ENCODE measurements around the gene TRIL. TPM values are rescaled to one million over a fixed set of nuclear protein-coding genes. Genes with fewer than 3 reads are reported as not detected.

The TRIL gene
- total and polyA plus RNA-seq, 8 donors, result 0.92 to 26.1 (median 1.3) TPM; not detected in 1

DNA sequence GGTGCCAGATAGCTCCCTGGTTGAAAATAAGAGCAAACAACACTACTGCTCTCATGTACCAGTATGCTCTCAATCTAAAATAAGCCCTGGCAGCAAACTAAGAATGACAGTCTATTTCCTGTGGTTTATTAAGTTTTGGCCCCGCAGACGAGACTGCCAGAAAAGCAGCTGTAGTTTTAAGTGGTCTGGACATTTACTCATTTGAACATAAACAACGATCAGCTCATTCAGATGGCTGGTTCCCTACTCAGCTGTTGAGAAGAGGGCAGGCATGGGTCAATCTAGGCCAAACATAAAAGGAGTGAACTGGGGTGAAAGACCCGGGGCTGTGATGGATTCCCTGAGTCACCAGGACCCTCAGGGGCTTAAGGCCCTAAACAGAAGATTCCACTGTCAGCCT is 4.5 kb downstream of the TRIL start:
- intact Hi-C loops (cut with DNase I; ENCODE audit: low total_unique reads), result no loop called here
- Histone ChIP-seq H3K27ac (peak overlapping the region in 4 of 5 donors; percentile 22 to 79 (median 26)), H3K36me3 (no peaks in the 10 kb centered on the region), H3K27me3 (peaks cover 0 to 45% (median 28%) of the 10 kb centered on the region in 3 donors), H3K4me1 (peaks cover 32 to 56% (median 48%) of the 10 kb centered on the region in 4 donors), H3K9me3 (no peaks in the 10 kb centered on the region), H3K4me3 (no peak overlapping the region)
- peak in 1 of 3 donors; percentile 63 for TF ChIP-seq POLR2AphosphoS5 (IDR thresholded peaks at IDR 0.05)
- TF ChIP-seq POLR2A (IDR thresholded peaks at IDR 0.05), result no peak
- no peak for TF ChIP-seq EP300 (IDR thresholded peaks at IDR 0.05)
- 24 to 43% (median 37%) methylated on average over 4 of the region's 4 CpGs for WGBS, 5 donors
- DNase-seq, result peak in 1 of 2 donors; percentile 72

DNA sequence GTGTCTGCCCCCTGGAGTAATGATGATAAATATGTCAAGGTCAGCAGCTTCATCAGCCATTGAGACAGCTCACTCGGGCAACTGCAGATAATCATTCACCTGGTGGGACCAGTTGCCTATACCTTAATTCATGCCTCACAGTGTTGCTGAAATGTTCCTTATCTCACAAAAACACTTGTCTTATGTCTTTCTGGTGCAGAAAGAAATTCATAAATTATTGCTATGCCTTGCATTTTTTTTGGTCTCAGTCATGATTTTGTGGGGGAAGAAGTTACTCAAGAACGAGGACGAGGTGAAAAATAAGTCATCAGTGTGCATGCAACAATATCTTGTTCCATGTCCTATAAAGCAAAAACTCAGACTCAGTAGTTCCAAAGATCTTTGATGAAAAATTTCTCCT is 16.0 kb downstream of the TRIL start:
- H3K9me3 ChIP-seq, result no peaks in the 10 kb centered on the region
- H3K4me3 ChIP-seq, result no peak overlapping the region
- no peak overlapping the region for H3K27ac ChIP-seq
- peaks cover 0 to 6% (median 0%) of the 10 kb centered on the region in 3 donors for H3K27me3 ChIP-seq
- H3K36me3 ChIP-seq, result no peaks in the 10 kb centered on the region
- WGBS, 5 donors, result 67 to 82% (median 74%) methylated on average over 3 of the region's 3 CpGs
- DNase-seq, result no peak
- TF ChIP-seq POLR2A (IDR thresholded peaks at IDR 0.05), result no peak
- no peak for TF ChIP-seq EP300 (IDR thresholded peaks at IDR 0.05)
- TF ChIP-seq POLR2AphosphoS5 (IDR thresholded peaks at IDR 0.05), result no peak
- TF ChIP-seq, protein P1, sequence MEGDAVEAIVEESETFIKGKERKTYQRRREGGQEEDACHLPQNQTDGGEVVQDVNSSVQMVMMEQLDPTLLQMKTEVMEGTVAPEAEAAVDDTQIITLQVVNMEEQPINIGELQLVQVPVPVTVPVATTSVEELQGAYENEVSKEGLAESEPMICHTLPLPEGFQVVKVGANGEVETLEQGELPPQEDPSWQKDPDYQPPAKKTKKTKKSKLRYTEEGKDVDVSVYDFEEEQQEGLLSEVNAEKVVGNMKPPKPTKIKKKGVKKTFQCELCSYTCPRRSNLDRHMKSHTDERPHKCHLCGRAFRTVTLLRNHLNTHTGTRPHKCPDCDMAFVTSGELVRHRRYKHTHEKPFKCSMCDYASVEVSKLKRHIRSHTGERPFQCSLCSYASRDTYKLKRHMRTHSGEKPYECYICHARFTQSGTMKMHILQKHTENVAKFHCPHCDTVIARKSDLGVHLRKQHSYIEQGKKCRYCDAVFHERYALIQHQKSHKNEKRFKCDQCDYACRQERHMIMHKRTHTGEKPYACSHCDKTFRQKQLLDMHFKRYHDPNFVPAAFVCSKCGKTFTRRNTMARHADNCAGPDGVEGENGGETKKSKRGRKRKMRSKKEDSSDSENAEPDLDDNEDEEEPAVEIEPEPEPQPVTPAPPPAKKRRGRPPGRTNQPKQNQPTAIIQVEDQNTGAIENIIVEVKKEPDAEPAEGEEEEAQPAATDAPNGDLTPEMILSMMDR (IDR thresholded peaks at IDR 0.05), result no peak
- no peaks in the 10 kb centered on the region for H3K4me1 ChIP-seq
- intact Hi-C loops (cut with DNase I; ENCODE audit: low total_unique reads), result no loop called here

- Histone ChIP-seq H3K36me3 (no peaks in the 10 kb centered on the region), H3K27me3 (peaks cover 0 to 6% (median 0%) of the 10 kb centered on the region in 3 donors), H3K4me3 (no peak overlapping the region), H3K4me1 (no peaks in the 10 kb centered on the region), H3K27ac (no peak overlapping the region), H3K9me3 (no peaks in the 10 kb centered on the region)
- 78 to 92% (median 82%) methylated on average over 5 of the region's 5 CpGs for WGBS, 5 donors
- intact Hi-C loops (cut with DNase I; ENCODE audit: low total_unique reads), result no loop called here
- DNase-seq, result no peak
- TF ChIP-seq, protein P1 (IDR thresholded peaks at IDR 0.05), result no peak
- TF ChIP-seq EP300 (IDR thresholded peaks at IDR 0.05) (no peak), POLR2A (IDR thresholded peaks at IDR 0.05) (no peak), POLR2AphosphoS5 (IDR thresholded peaks at IDR 0.05) (no peak)
Measured at GRCh38 chr7:28941633-28942032, 16.5 kb downstream of the TRIL start.

DNA sequence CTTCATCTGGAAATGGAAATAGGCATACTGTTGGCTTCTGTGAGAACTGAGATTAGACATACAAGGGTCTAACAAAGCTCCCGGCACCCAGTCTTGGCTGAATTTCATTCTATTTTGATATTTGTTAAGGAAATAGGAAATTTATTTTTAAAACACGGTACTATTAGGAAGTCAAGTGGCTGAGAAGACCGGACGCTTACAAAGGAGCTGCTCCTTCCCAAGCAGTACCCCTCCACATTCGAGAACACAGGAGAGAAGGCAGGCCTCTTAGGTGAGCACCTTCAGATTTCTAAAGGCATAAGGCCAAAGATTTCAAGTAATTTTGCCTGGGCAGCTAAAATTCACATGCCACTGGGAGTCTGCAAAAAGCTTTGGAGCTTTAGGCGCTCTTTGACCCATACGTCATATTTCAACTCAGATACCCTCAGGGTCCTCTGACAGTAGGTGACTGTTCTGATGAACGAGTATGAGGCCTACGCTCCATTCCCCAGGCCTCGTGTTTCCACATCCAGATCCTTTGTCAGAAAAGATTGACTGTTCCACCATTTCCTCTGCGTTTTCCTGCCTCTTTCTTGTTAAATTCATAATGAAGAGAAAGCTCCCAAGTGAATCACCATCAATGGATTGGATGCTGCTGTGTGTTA is 17.3 kb downstream of the TRIL start:
- H3K9me3 ChIP-seq, result no peaks in the 10 kb centered on the region
- peaks cover 0 to 6% (median 0%) of the 10 kb centered on the region in 3 donors for H3K27me3 ChIP-seq
- H3K36me3 ChIP-seq, result no peaks in the 10 kb centered on the region
- intact Hi-C loops (cut with DNase I; ENCODE audit: low total_unique reads), result no loop called here
- no peak for DNase-seq
- no peak overlapping the region for H3K4me3 ChIP-seq
- no peaks in the 10 kb centered on the region for H3K4me1 ChIP-seq
- WGBS, 5 donors, result 81 to 89% (median 88%) methylated on average over 11 of the region's 11 CpGs
- H3K27ac ChIP-seq, result no peak overlapping the region
- TF ChIP-seq, protein P1 (IDR thresholded peaks at IDR 0.05), result no peak
- no peak for TF ChIP-seq POLR2AphosphoS5 (IDR thresholded peaks at IDR 0.05)
- TF ChIP-seq EP300 (IDR thresholded peaks at IDR 0.05), result no peak
- TF ChIP-seq POLR2A (IDR thresholded peaks at IDR 0.05), result no peak

All from stomach (tissue), 9 donors.